HEK293 (cell line): Measurements from ENCODE around the gene WDFY2.

Source experiments
- CTCF ChIA-PET: fragments of 350-600 bp; formaldehyde crosslinking; extraction: SDS; loops from one replicate; lab custom pipeline; 2021; ENCODE audit warnings: antibody characterized with exemption; lab: Yijun Ruan, JAX
- POLR2A ChIA-PET: fragments of 300-600 bp; formaldehyde crosslinking; extraction: SDS; loops from one replicate; lab custom pipeline; 2020; ENCODE audit warnings: antibody characterized with exemption, inconsistent platforms; lab: Yijun Ruan, JAX
- H3K27ac ChIP-seq: fragments of 200-500 bp; sonication (Bioruptor generic); 2 replicates; pipeline ENCODE4 v1.5.1; 2014; ENCODE audit warnings: low read depth, low read length, control low read depth, inconsistent platforms; ENCODE audit errors: extremely low read depth
- H3K36me3 ChIP-seq, 2 experiments: fragments of 200-500 bp in 1 of 2; sonication (Bioruptor generic) in 1 of 2; 1 replicate in 1 of 2; 2 replicates in 1 of 2; pipeline ENCODE4 v1.5.1; 2014 to 2017; ENCODE audit warnings: inconsistent platforms in 2 of 2, low read length in 2 of 2; ENCODE audit not compliant: control insufficient read depth in 2 of 2, insufficient read depth in 1 of 2
- H3K4me1 ChIP-seq: fragments of 200-500 bp; sonication (Bioruptor generic); 2 replicates; pipeline ENCODE4 v1.5.1; 2014; ENCODE audit warnings: mild to moderate bottlenecking, low read length, inconsistent platforms; ENCODE audit not compliant: control insufficient read depth, insufficient read depth
- H3K4me3 ChIP-seq: 2 replicates; pipeline ENCODE4 v1.5.1; 2011; ENCODE audit warnings: low read depth, mild to moderate bottlenecking, control low read depth, low read length, moderate library complexity
- H3K9me3 ChIP-seq: fragments of 200-500 bp; sonication (Bioruptor generic); 2 replicates; pipeline ENCODE4 v1.5.1; 2014; ENCODE audit warnings: low read depth, low read length, inconsistent platforms; ENCODE audit not compliant: control insufficient read depth, insufficient read depth
- IKZF3 ChIP-seq: fragments of 450-650 bp; IDR thresholded peaks from 2 replicates; pipeline ENCODE4 v1.5.0; 2018; ENCODE audit warnings: missing biosample characterization, mild to moderate bottlenecking, missing genetic modification characterization, moderate library complexity
- OVOL3 ChIP-seq: fragments of 450-650 bp; formaldehyde crosslinking; IDR thresholded peaks from 2 replicates; pipeline ENCODE4 v1.5.1; 2016; ENCODE audit warnings: missing biosample characterization, missing genetic modification characterization
- PRDM1 ChIP-seq: fragments of 450-650 bp; formaldehyde crosslinking; IDR thresholded peaks from 2 replicates; pipeline ENCODE4; 2016; ENCODE audit warnings: missing biosample characterization, missing genetic modification characterization
- REPIN1 ChIP-seq: fragments of 450-650 bp; formaldehyde crosslinking; IDR thresholded peaks from 2 replicates; pipeline ENCODE4 v1.5.1; 2017; ENCODE audit warnings: missing biosample characterization, missing genetic modification characterization, low read depth
- SALL2 ChIP-seq: fragments of 450-650 bp; formaldehyde crosslinking; IDR thresholded peaks from 2 replicates; pipeline ENCODE4 v1.5.0; 2017; ENCODE audit warnings: missing biosample characterization, mild to moderate bottlenecking, missing genetic modification characterization, borderline replicate concordance
- SCRT2 ChIP-seq: fragments of 450-650 bp; formaldehyde crosslinking; IDR thresholded peaks from 2 replicates; pipeline ENCODE4 v1.5.1; 2016; ENCODE audit warnings: missing biosample characterization, missing genetic modification characterization
- ZBTB21 ChIP-seq: fragments of 450-650 bp; formaldehyde crosslinking; IDR thresholded peaks from 2 replicates; pipeline ENCODE4 v1.5.1; 2017; ENCODE audit warnings: missing biosample characterization, missing genetic modification characterization
- ZBTB7A ChIP-seq: fragments of 450-650 bp; formaldehyde crosslinking; IDR thresholded peaks from 2 replicates; pipeline ENCODE4 v1.5.1; 2016; ENCODE audit warnings: low read depth, missing biosample characterization, missing genetic modification characterization
- ZFHX2 ChIP-seq: fragments of 450-650 bp; formaldehyde crosslinking; conservative IDR thresholded peaks from 2 replicates; pipeline ENCODE4 v1.5.1; 2016; ENCODE audit warnings: missing biosample characterization, missing genetic modification characterization
- ZFP69B ChIP-seq: fragments of 450-650 bp; formaldehyde crosslinking; IDR thresholded peaks from 2 replicates; pipeline ENCODE4 v1.5.1; 2016; ENCODE audit warnings: missing biosample characterization, missing genetic modification characterization
- ZIC2 ChIP-seq: fragments of 450-650 bp; formaldehyde crosslinking; IDR thresholded peaks from 2 replicates; pipeline ENCODE4 v1.5.1; 2016; ENCODE audit warnings: missing biosample characterization, missing genetic modification characterization
- ZNF114 ChIP-seq: fragments of 450-650 bp; formaldehyde crosslinking; IDR thresholded peaks from 2 replicates; pipeline ENCODE4 v1.5.0; 2017; ENCODE audit warnings: missing biosample characterization, missing genetic modification characterization
- ZNF169 ChIP-seq: fragments of 450-650 bp; formaldehyde crosslinking; IDR thresholded peaks from 2 replicates; pipeline ENCODE4 v1.5.1; 2016; ENCODE audit warnings: missing biosample characterization, missing genetic modification characterization
- ZNF214 ChIP-seq: fragments of 450-650 bp; formaldehyde crosslinking; IDR thresholded peaks from 2 replicates; pipeline ENCODE4 v1.5.1; 2017; ENCODE audit warnings: missing biosample characterization, mild to moderate bottlenecking, missing genetic modification characterization, borderline replicate concordance
- ZNF221 ChIP-seq: fragments of 450-650 bp; formaldehyde crosslinking; IDR thresholded peaks from 2 replicates; pipeline ENCODE4 v1.5.1; 2017; ENCODE audit warnings: missing biosample characterization, missing genetic modification characterization, borderline replicate concordance
- ZNF23 ChIP-seq: fragments of 450-650 bp; formaldehyde crosslinking; IDR thresholded peaks from 2 replicates; pipeline ENCODE4 v1.5.1; 2016; ENCODE audit warnings: missing biosample characterization, missing genetic modification characterization, borderline replicate concordance
- ZNF248 ChIP-seq: fragments of 450-650 bp; formaldehyde crosslinking; IDR thresholded peaks from 2 replicates; pipeline ENCODE4 v1.5.1; 2017; ENCODE audit warnings: missing biosample characterization, missing genetic modification characterization
- ZNF394 ChIP-seq: fragments of 450-650 bp; formaldehyde crosslinking; IDR thresholded peaks from 2 replicates; pipeline ENCODE4 v1.5.1; 2016; ENCODE audit warnings: missing biosample characterization, missing genetic modification characterization, mild to moderate bottlenecking, moderate library complexity, borderline replicate concordance
- ZNF514 ChIP-seq: fragments of 450-650 bp; formaldehyde crosslinking; IDR thresholded peaks from 2 replicates; pipeline ENCODE4 v1.5.1; 2016; ENCODE audit warnings: missing biosample characterization, missing genetic modification characterization
- ZNF629 ChIP-seq: fragments of 450-650 bp; formaldehyde crosslinking; IDR thresholded peaks from 2 replicates; pipeline ENCODE4 v1.5.1; 2017; ENCODE audit warnings: missing biosample characterization, missing genetic modification characterization
- ZNF785 ChIP-seq: fragments of 450-650 bp; formaldehyde crosslinking; IDR thresholded peaks from 2 replicates; pipeline ENCODE4 v1.5.1; 2016; ENCODE audit warnings: missing biosample characterization, missing genetic modification characterization
- ZNF837 ChIP-seq: fragments of 450-650 bp; formaldehyde crosslinking; IDR thresholded peaks from 2 replicates; pipeline ENCODE4 v1.5.1; 2016; ENCODE audit warnings: missing biosample characterization, missing genetic modification characterization
- ZSCAN16 ChIP-seq: fragments of 450-650 bp; formaldehyde crosslinking; IDR thresholded peaks from 2 replicates; pipeline ENCODE4 v1.5.1; 2016; ENCODE audit warnings: missing biosample characterization, missing genetic modification characterization
- ZSCAN23 ChIP-seq: fragments of 450-650 bp; formaldehyde crosslinking; IDR thresholded peaks from 2 replicates; pipeline ENCODE4 v1.5.1; 2016; ENCODE audit warnings: missing biosample characterization, missing genetic modification characterization
- TF ChIP-seq, protein P1 (sequence below): fragments of 450-650 bp; formaldehyde crosslinking; IDR thresholded peaks from 2 replicates; pipeline ENCODE4 v1.5.1; 2016; ENCODE audit warnings: missing biosample characterization, missing genetic modification characterization
- TF ChIP-seq, protein P2 (sequence below): fragments of 450-650 bp; formaldehyde crosslinking; IDR thresholded peaks from 2 replicates; pipeline ENCODE4 v1.5.1; 2017; ENCODE audit warnings: missing biosample characterization, missing genetic modification characterization
- TF ChIP-seq, protein P3 (sequence below): fragments of 450-650 bp; formaldehyde crosslinking; IDR thresholded peaks from 2 replicates; pipeline ENCODE4 v1.5.1; 2016; ENCODE audit warnings: missing biosample characterization, missing genetic modification characterization
- TF ChIP-seq, protein P4 (sequence below): fragments of 450-650 bp; formaldehyde crosslinking; IDR thresholded peaks from 2 replicates; pipeline ENCODE4 v1.5.1; 2016; ENCODE audit warnings: missing biosample characterization, missing genetic modification characterization

Gene WDFY2

DNA sequence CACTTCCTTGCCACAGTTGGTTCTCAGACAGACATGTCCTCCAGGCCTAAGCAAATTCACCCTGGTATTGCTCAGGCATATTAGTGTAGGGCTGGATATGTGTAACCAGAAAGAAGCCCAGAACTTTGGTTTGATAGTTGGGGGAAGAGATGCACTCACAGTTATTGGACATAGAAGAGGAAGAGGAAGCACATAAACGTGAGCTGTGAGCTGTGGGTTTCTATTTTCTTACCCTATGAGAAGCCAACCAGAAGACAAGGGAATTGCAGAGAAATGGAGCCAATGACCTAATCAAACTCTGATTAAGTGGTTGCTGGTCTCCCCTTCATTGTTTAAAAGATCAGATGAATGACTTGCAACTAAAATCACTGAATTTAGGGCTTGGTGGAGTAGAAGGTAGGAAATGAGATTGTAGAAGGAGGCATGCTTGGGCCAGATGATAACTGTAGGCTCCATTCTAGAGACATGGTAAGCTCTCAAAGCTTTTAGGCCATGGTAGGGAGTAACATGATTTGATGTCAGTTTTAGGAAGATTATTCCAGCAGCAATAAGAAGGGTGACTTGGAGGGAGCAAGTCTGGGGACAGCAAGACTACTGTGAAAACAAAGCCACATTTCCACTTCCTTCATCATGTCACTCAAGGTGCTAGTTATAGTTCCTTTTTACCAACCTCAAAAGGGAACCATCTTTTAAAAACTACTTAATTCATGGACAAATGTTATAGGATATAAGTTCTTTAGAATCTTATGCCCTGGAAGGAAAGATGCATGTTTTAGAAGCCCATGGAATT, 24.1 kb upstream of the WDFY2 start:
- Histone ChIP-seq H3K4me1 (no peaks in the 10 kb centered on the region), H3K4me3 (no peak overlapping the region), H3K27ac (no peak overlapping the region), H3K9me3 (no peaks in the 10 kb centered on the region), H3K36me3 (no peaks in the 10 kb centered on the region)
- TF ChIP-seq ZNF214 (no peak), SCRT2 (tag by site-specific recombination) (no peak), ZNF394 (tag by site-specific recombination) (no peak)
- ChIA-PET CTCF (no interaction called here), POLR2A (no interaction called here)

DNA sequence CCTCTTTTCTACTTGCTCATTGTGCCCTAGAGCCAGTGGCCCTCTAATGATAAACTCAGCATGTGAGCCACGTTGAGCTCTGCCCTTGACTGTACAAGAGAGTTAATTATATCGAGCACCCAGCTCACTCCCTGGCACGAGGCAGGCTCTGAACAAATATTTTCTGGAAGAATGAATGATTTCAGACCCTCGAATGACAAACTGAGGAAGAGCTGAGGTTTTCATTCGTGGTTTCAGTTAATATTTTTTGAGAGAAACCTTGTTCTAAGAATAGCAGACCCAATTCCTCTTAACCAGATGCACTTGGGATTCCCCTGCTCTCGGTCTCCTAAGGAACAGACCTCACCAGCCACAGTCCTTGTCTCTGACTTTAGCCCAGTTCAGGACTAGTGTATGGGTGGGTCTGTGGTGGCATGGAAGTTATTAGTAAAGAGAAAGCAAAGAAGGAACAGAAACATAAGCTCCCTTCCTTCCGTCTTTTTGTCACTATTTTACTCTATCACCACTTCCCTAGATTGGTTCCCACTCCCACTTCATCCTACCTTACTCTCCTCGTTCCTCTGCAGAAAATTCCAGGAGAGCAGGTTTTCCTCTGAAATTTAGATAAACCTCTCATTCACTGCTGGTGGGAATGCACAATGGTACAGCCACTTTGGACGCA, 22.1 kb upstream of the WDFY2 start:
- H3K27ac ChIP-seq, result no peak overlapping the region
- TF ChIP-seq ZBTB21 (tag by site-specific recombination) (no peak), SALL2 (tag by site-specific recombination) (no peak), ZNF629 (tag by site-specific recombination) (no peak), IKZF3 (tag by site-specific recombination) (no peak), ZNF23 (tag by site-specific recombination) (no peak), ZNF248 (tag by site-specific recombination) (no peak), PRDM1 (no peak), ZNF837 (tag by site-specific recombination) (no peak), ZNF214 (no peak), ZFHX2 (no peak)
- TF ChIP-seq, protein P1, sequence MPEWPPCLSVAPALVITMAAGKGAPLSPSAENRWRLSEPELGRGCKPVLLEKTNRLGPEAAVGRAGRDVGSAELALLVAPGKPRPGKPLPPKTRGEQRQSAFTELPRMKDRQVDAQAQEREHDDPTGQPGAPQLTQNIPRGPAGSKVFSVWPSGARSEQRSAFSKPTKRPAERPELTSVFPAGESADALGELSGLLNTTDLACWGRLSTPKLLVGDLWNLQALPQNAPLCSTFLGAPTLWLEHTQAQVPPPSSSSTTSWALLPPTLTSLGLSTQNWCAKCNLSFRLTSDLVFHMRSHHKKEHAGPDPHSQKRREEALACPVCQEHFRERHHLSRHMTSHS (tag by site-specific recombination), result no peak
- CTCF ChIA-PET, result no interaction called here
- H3K4me3 ChIP-seq, result no peak overlapping the region
- no peaks in the 10 kb centered on the region for H3K9me3 ChIP-seq
- POLR2A ChIA-PET, result interaction anchor here (0.9 kb wide), 1 partner anchor 109 kb away, joined by 4 read pairs; the partner anchor contains the start of gene INTS6
- H3K4me1 ChIP-seq, result no peaks in the 10 kb centered on the region
- H3K36me3 ChIP-seq, result no peaks in the 10 kb centered on the region

DNA sequence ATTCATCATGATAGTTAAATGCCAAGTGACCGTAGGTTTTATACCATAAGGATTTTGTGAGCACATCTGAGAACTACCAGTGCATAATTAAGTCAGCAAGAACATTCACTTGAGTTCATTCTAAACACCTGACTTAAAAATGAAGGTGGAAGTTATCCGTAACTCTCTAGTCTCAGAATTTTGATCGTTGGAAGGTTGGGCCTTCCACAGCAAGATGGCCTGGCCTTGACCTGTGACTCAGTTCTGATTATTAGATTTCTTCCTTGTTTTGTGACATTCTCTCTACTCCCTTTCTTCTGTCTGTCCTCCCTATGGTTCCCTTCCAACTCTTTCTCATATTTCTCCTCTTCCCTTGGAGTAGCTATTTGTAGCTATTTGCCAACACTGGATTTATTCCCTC, 20.0 kb upstream of the WDFY2 start:
- H3K4me1 ChIP-seq, result no peaks in the 10 kb centered on the region
- H3K9me3 ChIP-seq, result no peaks in the 10 kb centered on the region
- ChIA-PET POLR2A (no interaction called here), CTCF (no interaction called here)
- H3K36me3 ChIP-seq, result no peaks in the 10 kb centered on the region
- H3K4me3 ChIP-seq, result no peak overlapping the region
- H3K27ac ChIP-seq, result no peak overlapping the region
- TF ChIP-seq ZNF169 (tag by site-specific recombination), result no peak
- TF ChIP-seq ZBTB7A, result no peak
- no peak for TF ChIP-seq REPIN1 (tag by site-specific recombination)
- no peak for TF ChIP-seq ZNF248 (tag by site-specific recombination)
- TF ChIP-seq, protein P2, sequence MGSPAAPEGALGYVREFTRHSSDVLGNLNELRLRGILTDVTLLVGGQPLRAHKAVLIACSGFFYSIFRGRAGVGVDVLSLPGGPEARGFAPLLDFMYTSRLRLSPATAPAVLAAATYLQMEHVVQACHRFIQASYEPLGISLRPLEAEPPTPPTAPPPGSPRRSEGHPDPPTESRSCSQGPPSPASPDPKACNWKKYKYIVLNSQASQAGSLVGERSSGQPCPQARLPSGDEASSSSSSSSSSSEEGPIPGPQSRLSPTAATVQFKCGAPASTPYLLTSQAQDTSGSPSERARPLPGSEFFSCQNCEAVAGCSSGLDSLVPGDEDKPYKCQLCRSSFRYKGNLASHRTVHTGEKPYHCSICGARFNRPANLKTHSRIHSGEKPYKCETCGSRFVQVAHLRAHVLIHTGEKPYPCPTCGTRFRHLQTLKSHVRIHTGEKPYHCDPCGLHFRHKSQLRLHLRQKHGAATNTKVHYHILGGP (tag by site-specific recombination), result no peak
- no peak for TF ChIP-seq ZNF221 (tag by site-specific recombination)
- no peak for TF ChIP-seq OVOL3 (tag by site-specific recombination)
- TF ChIP-seq ZNF514 (tag by site-specific recombination), result no peak
- no peak for TF ChIP-seq ZIC2 (tag by site-specific recombination)
- TF ChIP-seq ZSCAN16 (tag by site-specific recombination), result no peak
- TF ChIP-seq ZNF785, result no peak
- no peak for TF ChIP-seq ZSCAN23
- TF ChIP-seq, protein P3, sequence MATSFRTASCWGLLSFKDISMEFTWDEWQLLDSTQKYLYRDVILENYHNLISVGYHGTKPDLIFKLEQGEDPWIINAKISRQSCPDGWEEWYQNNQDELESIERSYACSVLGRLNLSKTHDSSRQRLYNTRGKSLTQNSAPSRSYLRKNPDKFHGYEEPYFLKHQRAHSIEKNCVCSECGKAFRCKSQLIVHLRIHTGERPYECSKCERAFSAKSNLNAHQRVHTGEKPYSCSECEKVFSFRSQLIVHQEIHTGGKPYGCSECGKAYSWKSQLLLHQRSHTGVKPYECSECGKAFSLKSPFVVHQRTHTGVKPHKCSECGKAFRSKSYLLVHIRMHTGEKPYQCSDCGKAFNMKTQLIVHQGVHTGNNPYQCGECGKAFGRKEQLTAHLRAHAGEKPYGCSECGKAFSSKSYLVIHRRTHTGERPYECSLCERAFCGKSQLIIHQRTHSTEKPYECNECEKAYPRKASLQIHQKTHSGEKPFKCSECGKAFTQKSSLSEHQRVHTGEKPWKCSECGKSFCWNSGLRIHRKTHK (tag by site-specific recombination), result no peak
- TF ChIP-seq, protein P4, sequence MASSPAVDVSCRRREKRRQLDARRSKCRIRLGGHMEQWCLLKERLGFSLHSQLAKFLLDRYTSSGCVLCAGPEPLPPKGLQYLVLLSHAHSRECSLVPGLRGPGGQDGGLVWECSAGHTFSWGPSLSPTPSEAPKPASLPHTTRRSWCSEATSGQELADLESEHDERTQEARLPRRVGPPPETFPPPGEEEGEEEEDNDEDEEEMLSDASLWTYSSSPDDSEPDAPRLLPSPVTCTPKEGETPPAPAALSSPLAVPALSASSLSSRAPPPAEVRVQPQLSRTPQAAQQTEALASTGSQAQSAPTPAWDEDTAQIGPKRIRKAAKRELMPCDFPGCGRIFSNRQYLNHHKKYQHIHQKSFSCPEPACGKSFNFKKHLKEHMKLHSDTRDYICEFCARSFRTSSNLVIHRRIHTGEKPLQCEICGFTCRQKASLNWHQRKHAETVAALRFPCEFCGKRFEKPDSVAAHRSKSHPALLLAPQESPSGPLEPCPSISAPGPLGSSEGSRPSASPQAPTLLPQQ, result no peak
- TF ChIP-seq ZFP69B, result no peak
- no peak for TF ChIP-seq ZNF114
